Embryonic facial prominence (tissue), 1 donor: Measurements from ENCODE around the gene CCP110.

Experiments used
- DNase-seq: peaks from one replicate; pipeline ENCODE4 v3.0.0-alpha.2; 2016; ENCODE audit errors: extremely low spot score

CCP110 gene

GRCh38 chr16:19523559-19524355, at the start of gene CCP110:
Gene CCP110 (plus strand): TSS chr16:19523942. CDS start chr16:19527882, 3,940 bp downstream.
- DNase-seq: peak; percentile 89

GRCh38 chr16:19474617-19475016, 49.1 kb upstream of the CCP110 start:
- no peak for DNase-seq

GRCh38 chr16:19478505-19478904, 45.2 kb upstream of the CCP110 start:
- DNase-seq: no peak

- DNase-seq: no peak
These were observed 44.4 kb upstream of the CCP110 start for GRCh38 chr16:19479302-19479721.

- DNase-seq: no peak
These were observed 42.4 kb upstream of the CCP110 start for GRCh38 chr16:19481296-19481695.

GRCh38 chr16:19481769-19482168, 42.0 kb upstream of the CCP110 start:
- DNase-seq: no peak

- no peak for DNase-seq
These were observed 41.5 kb upstream of the CCP110 start for GRCh38 chr16:19482291-19482690.

GRCh38 chr16:19484096-19484495, 39.6 kb upstream of the CCP110 start:
- DNase-seq: no peak

GRCh38 chr16:19485611-19486010, 38.1 kb upstream of the CCP110 start:
- no peak for DNase-seq

GRCh38 chr16:19486051-19486450, 37.7 kb upstream of the CCP110 start:
- DNase-seq: no peak

- no peak for DNase-seq
These were observed 36.9 kb upstream of the CCP110 start for GRCh38 chr16:19486750-19487325.

GRCh38 chr16:19488213-19488640, 35.5 kb upstream of the CCP110 start:
- DNase-seq: no peak

- DNase-seq: no peak
These were observed 33.1 kb upstream of the CCP110 start for GRCh38 chr16:19490619-19491018.

GRCh38 chr16:19497176-19497575, 26.6 kb upstream of the CCP110 start:
- DNase-seq: no peak

- no peak for DNase-seq
These were observed 24.7 kb upstream of the CCP110 start for GRCh38 chr16:19499006-19499405.

GRCh38 chr16:19499481-19499880, 24.3 kb upstream of the CCP110 start:
- DNase-seq: no peak

GRCh38 chr16:19502395-19503131, 21.2 kb upstream of the CCP110 start:
- DNase-seq: no peak

GRCh38 chr16:19503461-19504075, 20.2 kb upstream of the CCP110 start:
- DNase-seq: no peak

- no peak for DNase-seq
These were observed 18.0 kb upstream of the CCP110 start for GRCh38 chr16:19505600-19506303.

- DNase-seq: no peak
These were observed 16.8 kb upstream of the CCP110 start for GRCh38 chr16:19506965-19507364.

- no peak for DNase-seq
These were observed 15.9 kb upstream of the CCP110 start for GRCh38 chr16:19507867-19508266.

- no peak for DNase-seq
These were observed 11.4 kb upstream of the CCP110 start for GRCh38 chr16:19512297-19512696.
